ELR (cell line): Measurements from ENCODE around the gene FAM236D.
"Not testable (repeated sequence)": the region's sequence is repeated elsewhere in the genome, so short reads cannot be mapped to it uniquely, and the experiment has no call there.

Experiments used
- DNase-seq: peaks from one replicate; pipeline ENCODE4 v3.0.0-alpha.2; 2015; ENCODE audit warnings: low read depth

The FAM236D gene

GRCh38 chrX:72808110-72808509, at the start of gene FAM236D:
Gene FAM236D, minus strand, starts transcription at chrX:72808210. Its CDS starts 100 bp downstream, at chrX:72808110.
- DNase-seq = not testable (repeated sequence)

DNA sequence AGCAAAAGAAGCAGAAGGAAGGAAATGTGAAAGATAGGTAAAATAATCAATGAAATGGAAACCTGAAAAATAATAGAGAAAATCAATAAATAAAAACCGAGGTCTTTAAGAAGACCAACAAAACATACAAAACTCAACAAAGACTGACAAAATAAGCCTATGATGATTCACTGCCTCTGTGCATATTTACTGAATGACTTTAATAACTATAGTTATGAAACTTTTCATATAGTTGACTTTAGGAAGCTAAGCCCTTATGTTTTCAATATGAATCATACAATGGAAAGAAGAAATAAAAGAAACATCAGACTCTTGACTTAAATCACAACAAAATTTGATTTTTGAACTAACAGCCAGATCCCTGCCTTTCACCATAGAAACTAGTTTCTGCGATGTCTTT, 29.5 kb upstream of the FAM236D start:
- DNase-seq = not testable (repeated sequence)

DNA sequence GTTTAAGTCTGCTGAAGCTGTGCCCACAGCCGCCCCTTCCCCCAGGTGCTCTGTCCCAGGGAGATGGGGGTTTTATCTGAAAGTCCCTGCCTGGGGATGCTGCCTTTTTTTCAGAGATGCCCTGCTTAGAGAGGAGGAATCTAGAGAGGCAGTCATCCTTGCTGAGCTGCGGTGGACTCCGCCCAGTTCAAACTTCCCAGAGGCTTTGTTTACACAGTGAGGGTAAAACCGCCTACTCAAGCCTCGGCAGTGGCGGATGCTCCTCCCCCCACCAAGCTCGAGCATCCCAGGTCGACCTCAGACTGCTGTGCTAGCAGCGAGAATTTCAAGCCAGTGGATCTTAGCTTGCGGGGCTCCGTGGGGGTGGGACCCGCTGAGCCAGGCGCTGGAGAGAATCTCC, 22.7 kb upstream of the FAM236D start:
- not testable (repeated sequence) for DNase-seq

DNA sequence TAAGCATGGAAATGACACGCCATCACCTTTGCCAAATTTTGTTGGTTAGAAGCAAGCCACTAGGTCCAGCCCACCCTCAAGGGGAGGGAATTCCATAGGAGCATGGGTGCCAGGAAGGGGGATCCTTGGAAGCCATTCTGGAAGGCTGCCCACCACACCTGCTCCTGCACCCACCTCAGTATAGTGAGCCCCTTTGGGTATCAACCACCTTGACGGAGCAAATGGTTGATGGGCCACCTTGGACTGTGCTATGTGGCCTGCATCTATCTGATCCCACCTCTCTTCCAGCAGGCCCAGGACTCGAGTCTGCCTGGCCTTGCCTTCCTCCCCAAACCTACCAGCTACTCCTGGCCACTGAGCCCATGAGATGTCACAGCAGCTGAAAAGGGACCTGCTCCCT, 17.6 kb downstream of the FAM236D start:
- not testable (repeated sequence) for DNase-seq

GRCh38 chrX:72788142-72788541, 19.9 kb downstream of the FAM236D start:
- DNase-seq = not testable (repeated sequence)

- DNase-seq = not testable (repeated sequence)
Observed at GRCh38 chrX:72783964-72784363, 24.0 kb downstream of the FAM236D start.

- not testable (repeated sequence) for DNase-seq
Observed at GRCh38 chrX:72783365-72783936, 24.6 kb downstream of the FAM236D start.

DNA sequence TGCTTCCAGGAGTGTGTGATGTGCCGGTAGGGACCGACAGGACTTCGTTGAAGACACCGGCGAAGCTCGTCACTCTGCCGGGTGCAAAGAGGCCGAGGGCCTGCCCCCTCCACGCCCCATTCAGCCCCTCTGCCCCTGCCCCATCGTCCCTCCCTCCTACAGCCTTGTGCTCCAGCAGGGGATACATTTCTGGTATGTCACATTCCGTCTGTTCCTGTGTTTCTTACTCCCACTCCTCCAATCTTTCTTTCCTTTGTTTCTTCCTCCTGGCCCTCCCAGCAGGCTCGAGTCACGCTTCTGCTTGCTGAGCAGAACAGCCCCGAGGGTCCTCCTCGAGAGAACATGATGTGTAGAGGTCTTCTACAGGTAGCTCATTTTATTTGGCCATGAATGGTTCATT, 25.4 kb downstream of the FAM236D start, which contains the start of gene FAM236B:
FAM236B (minus strand) TSS at position 101 of the 400 bp plus-strand sequence; CDS start at position 1, 100 bp downstream.
- DNase-seq = not testable (repeated sequence)

GRCh38 chrX:72778146-72778545, 29.9 kb downstream of the FAM236D start:
- DNase-seq = not testable (repeated sequence)

DNA sequence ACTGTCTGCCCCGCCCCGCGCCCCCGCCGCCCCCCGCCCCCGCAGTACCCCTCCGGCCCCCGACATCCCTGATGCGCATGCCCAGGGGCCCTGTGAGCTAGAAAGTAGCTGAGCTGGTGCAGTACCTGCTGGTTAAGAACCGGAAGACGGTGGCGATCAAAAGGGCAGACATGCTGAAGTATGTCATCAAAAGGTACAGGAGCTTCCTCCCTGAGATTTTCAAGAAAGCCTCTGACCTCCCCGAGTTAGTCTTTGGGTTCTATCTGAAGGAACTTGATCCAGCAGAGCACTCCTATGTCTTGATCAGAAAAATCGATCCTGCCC, 30.6 kb downstream of the FAM236D start:
- DNase-seq = not testable (repeated sequence)

- DNase-seq = not testable (repeated sequence)
Observed at GRCh38 chrX:72776653-72777466, 31.1 kb downstream of the FAM236D start, which contains the start of gene DMRTC1B. Gene DMRTC1B, plus strand, starts transcription at chrX:72776890. Its CDS starts 68,246 bp downstream, at chrX:72845136.

- not testable (repeated sequence) for DNase-seq
Observed at GRCh38 chrX:72760454-72760853, 47.6 kb downstream of the FAM236D start.
